Activated CD4-positive, alpha-beta T cell treated with anti-CD3 and anti-CD28 coated beads, Interleukin-2, amount 50 U/mL, for 24 hours (primary cell): Measurements from ENCODE around the gene EMSY.
"Not testable (repeated sequence)": the region's sequence is repeated elsewhere in the genome, so short reads cannot be mapped to it uniquely, and the experiment has no call there.

Experiments
- DNase-seq, 2 donors: peaks; one replicate each; pipeline ENCODE4 v3.0.0-alpha.2; 2020; ENCODE audit warnings: low read depth in 1 of 2, low spot score in 1 of 2

Gene EMSY

GRCh38 chr11:76592025-76592914 lies 147.5 kb downstream of the EMSY start:
- DNase-seq = no peak

GRCh38 chr11:76592961-76593360 lies 148.1 kb downstream of the EMSY start:
- DNase-seq = no peak

- not testable (repeated sequence) for DNase-seq
Measured at GRCh38 chr11:76595091-76595490, 150.3 kb downstream of the EMSY start.

- no peak for DNase-seq
Measured at GRCh38 chr11:76596652-76597051, 151.8 kb downstream of the EMSY start.

DNA sequence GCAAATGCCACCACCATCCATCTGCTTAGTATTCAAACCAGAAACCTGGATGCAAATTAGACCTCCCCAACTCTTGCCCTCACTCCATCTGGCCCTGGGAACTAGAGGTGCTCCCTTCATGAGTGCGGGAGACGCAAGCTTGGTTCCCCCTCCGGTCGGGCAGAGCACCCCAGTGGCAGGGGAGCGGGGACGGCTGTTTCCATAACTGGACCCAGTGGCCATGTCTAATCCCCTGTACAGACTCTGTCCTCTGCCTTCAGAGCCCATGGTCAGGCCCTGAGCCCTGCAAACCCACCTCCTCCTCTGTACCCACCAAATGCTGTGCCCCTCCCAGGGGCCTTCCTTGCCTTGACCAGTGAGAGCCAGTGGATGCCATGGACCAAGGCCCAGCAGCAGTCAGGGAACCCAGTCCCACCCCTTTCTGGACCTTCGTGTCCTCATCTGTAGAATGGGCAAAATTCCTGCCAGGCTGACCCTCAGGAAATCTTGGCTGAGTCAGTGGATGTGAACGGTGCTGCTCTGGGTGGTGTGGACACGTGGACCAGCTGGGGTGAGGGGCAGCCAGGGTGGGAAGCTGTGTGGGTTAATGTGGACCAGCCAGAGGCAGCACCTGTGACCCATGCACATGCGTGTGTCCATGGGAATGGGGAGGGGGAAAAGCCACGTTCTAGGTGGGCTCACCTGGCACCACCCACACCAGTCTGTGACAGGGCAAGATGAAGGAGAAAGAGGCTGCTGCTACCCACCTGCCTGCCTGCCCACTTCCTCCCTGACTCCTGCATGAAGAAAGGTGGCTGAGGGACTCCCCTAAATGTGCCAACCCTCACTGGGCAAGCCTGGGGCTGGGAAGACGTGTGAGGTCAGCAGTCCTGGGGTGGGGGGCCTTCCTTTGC lies 153.0 kb downstream of the EMSY start:
- DNase-seq = no peak

GRCh38 chr11:76598426-76598839 lies 153.6 kb downstream of the EMSY start:
- DNase-seq = no peak

GRCh38 chr11:76599041-76600013 lies 154.5 kb downstream of the EMSY start:
- no peak for DNase-seq

- DNase-seq = no peak
Measured at GRCh38 chr11:76600124-76600655, 155.4 kb downstream of the EMSY start.

- DNase-seq = no peak
Measured at GRCh38 chr11:76601272-76601671, 156.5 kb downstream of the EMSY start.

DNA sequence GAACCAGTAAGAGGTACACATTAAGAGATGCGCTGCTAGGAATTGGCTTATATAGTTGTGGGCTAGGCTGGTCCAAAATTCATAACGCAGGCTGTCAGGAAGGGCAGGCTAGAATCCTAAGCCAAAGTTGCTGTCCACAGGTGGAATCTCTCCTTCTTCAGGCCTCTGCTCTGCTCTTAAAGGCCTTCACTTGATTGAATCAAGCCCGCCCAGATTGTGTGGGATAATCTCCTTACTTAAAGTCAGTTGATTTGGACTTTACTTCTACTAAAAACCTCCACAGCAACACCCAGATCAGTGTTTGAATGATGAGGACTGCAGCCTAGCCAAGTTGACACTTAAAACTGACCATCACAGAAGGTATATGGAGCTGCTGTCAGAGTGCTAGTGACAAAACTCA lies 156.9 kb downstream of the EMSY start:
- no peak for DNase-seq

GRCh38 chr11:76602431-76602861 lies 157.6 kb downstream of the EMSY start:
- DNase-seq = no peak
